ENCODE measurements around the gene VWC2. TPM values are rescaled to one million over a fixed set of nuclear protein-coding genes. Genes with fewer than 3 reads are reported as not detected.

Gene VWC2
- under 0.01 TPM in 1 of 2 replicates, not detected in the other for total RNA-seq (2014; rRNA removed; shearing (Covaris generic))
- polyA plus RNA-seq (2015; cell fraction: cytosol; rRNA removed) = not detected in 2 replicates
- not detected in 2 replicates for polyA plus RNA-seq (2015; cell fraction: nucleus; rRNA removed)

- DNase-seq (ENCODE audit: low read depth) = no peak
Measured at GRCh38 chr7:49773218-49773935, at the start of gene VWC2. VWC2 (plus strand) TSS chr7:49773638; CDS start chr7:49775436, 1,798 bp downstream.

- no peak for DNase-seq (ENCODE audit: low read depth)
Measured at GRCh38 chr7:49724071-49724470, 49.4 kb upstream of the VWC2 start.

- DNase-seq (ENCODE audit: low read depth) = no peak
Measured at GRCh38 chr7:49731836-49732235, 41.6 kb upstream of the VWC2 start.

- no peak for DNase-seq (ENCODE audit: low read depth)
Measured at GRCh38 chr7:49762666-49763065, 10.8 kb upstream of the VWC2 start.

- DNase-seq (ENCODE audit: low read depth) = no peak
Measured at GRCh38 chr7:49763791-49764190, 9.6 kb upstream of the VWC2 start.

- DNase-seq (ENCODE audit: low read depth) = no peak
Measured at GRCh38 chr7:49766966-49767365, 6.5 kb upstream of the VWC2 start.

- no peak for DNase-seq (ENCODE audit: low read depth)
Measured at GRCh38 chr7:49767719-49768118, 5.7 kb upstream of the VWC2 start.

GRCh38 chr7:49768254-49768653, 5.2 kb upstream of the VWC2 start:
- DNase-seq (ENCODE audit: low read depth) = no peak

- DNase-seq (ENCODE audit: low read depth) = no peak
Measured at GRCh38 chr7:49768835-49769234, 4.6 kb upstream of the VWC2 start.

- no peak for DNase-seq (ENCODE audit: low read depth)
Measured at GRCh38 chr7:49769285-49769857, 4.1 kb upstream of the VWC2 start.

GRCh38 chr7:49770838-49771237, 2.6 kb upstream of the VWC2 start:
- no peak for DNase-seq (ENCODE audit: low read depth)

GRCh38 chr7:49771427-49772176, 1.8 kb upstream of the VWC2 start:
- DNase-seq (ENCODE audit: low read depth) = no peak

GRCh38 chr7:49772916-49773217, 571 bp upstream of the VWC2 start:
- no peak for DNase-seq (ENCODE audit: low read depth)

- DNase-seq (ENCODE audit: low read depth) = no peak
Measured at GRCh38 chr7:49773936-49774458, 559 bp downstream of the VWC2 start.

GRCh38 chr7:49774459-49775064, 1.1 kb downstream of the VWC2 start:
- DNase-seq (ENCODE audit: low read depth) = no peak

- DNase-seq (ENCODE audit: low read depth) = no peak
Measured at GRCh38 chr7:49775065-49775948, 1.9 kb downstream of the VWC2 start.

- no peak for DNase-seq (ENCODE audit: low read depth)
Measured at GRCh38 chr7:49775949-49776443, 2.6 kb downstream of the VWC2 start.

- DNase-seq (ENCODE audit: low read depth) = no peak
Measured at GRCh38 chr7:49776994-49777393, 3.6 kb downstream of the VWC2 start.

- no peak for DNase-seq (ENCODE audit: low read depth)
Measured at GRCh38 chr7:49778731-49779270, 5.4 kb downstream of the VWC2 start.

- no peak for DNase-seq (ENCODE audit: low read depth)
Measured at GRCh38 chr7:49780953-49781352, 7.5 kb downstream of the VWC2 start.
